Measurements from ENCODE around the gene CIP2A.

Gene CIP2A

GRCh38 chr3:108509263-108509662 is 80.0 kb downstream of the CIP2A start:
- DNase-seq, result no peak

GRCh38 chr3:108507902-108508301 is 81.3 kb downstream of the CIP2A start:
- DNase-seq, result no peak

GRCh38 chr3:108505811-108506210 is 83.4 kb downstream of the CIP2A start:
- DNase-seq, result no peak

- DNase-seq, result no peak
These were observed 85.5 kb downstream of the CIP2A start for GRCh38 chr3:108503722-108504121.

GRCh38 chr3:108501535-108501934 is 87.7 kb downstream of the CIP2A start:
- no peak for DNase-seq

GRCh38 chr3:108500728-108501127 is 88.5 kb downstream of the CIP2A start:
- DNase-seq, result no peak
